HepG2 (cell line): ENCODE results near the gene TECPR1. TPM values are rescaled to one million over a fixed set of nuclear protein-coding genes. Genes with fewer than 3 reads are reported as not detected.

ENCODE experiments used
- ARHGAP35 ChIP-seq: sonication (generic); formaldehyde crosslinking; IDR thresholded peaks from 2 replicates; pipeline ENCODE4 v1.9.0; 2022; ENCODE audit warnings: mild to moderate bottlenecking, inconsistent platforms, moderate library complexity, missing genetic modification reagents, borderline replicate concordance
- ARID2 ChIP-seq: sonication (generic); formaldehyde crosslinking; IDR thresholded peaks from 2 replicates; pipeline ENCODE4 v1.8.1; 2022; ENCODE audit warnings: mild to moderate bottlenecking, missing genetic modification reagents, borderline replicate concordance
- ARNTL ChIP-seq: sonication (generic); formaldehyde crosslinking; IDR thresholded peaks from 2 replicates; pipeline ENCODE4 v1.4.0; 2020; ENCODE audit warnings: mild to moderate bottlenecking, missing genetic modification reagents
- BRCA1 ChIP-seq: sonication (generic); formaldehyde crosslinking; IDR thresholded peaks from 2 replicates; pipeline ENCODE4 v1.4.0; 2020; ENCODE audit warnings: missing genetic modification reagents
- CAMTA2 ChIP-seq: sonication (generic); formaldehyde crosslinking; IDR thresholded peaks from 2 replicates; pipeline ENCODE4 v1.4.0; 2020; ENCODE audit warnings: mild to moderate bottlenecking, missing genetic modification reagents, borderline replicate concordance
- CCDC6 ChIP-seq: sonication (generic); formaldehyde crosslinking; IDR thresholded peaks from 2 replicates; pipeline ENCODE4 v1.8.1; 2022; ENCODE audit warnings: mild to moderate bottlenecking, missing genetic modification reagents, moderate library complexity
- FOXK2 ChIP-seq: fragments of 450-650 bp; IDR thresholded peaks from 2 replicates; pipeline ENCODE4 v1.6.1; 2016
- HES4 ChIP-seq: sonication (generic); formaldehyde crosslinking; IDR thresholded peaks from 2 replicates; pipeline ENCODE4 v1.9.0; 2021; ENCODE audit warnings: mild to moderate bottlenecking, missing genetic modification reagents, borderline replicate concordance
- SMARCE1 ChIP-seq: fragments of 450-650 bp; IDR thresholded peaks from 2 replicates; pipeline ENCODE4 v1.6.1; 2017; ENCODE audit warnings: borderline replicate concordance
- ZBTB21 ChIP-seq: sonication (generic); formaldehyde crosslinking; IDR thresholded peaks from 2 replicates; pipeline ENCODE4 v1.4.0; 2020; ENCODE audit warnings: missing genetic modification reagents
- ZMYM4 ChIP-seq: sonication (generic); formaldehyde crosslinking; IDR thresholded peaks from 2 replicates; pipeline ENCODE4 v1.8.1; 2023; ENCODE audit warnings: mild to moderate bottlenecking, missing genetic modification reagents
- ZNF549 ChIP-seq: sonication (generic); formaldehyde crosslinking; IDR thresholded peaks from 2 replicates; pipeline ENCODE4 v1.5.0; 2020; ENCODE audit warnings: missing genetic modification reagents
- ZNF746 ChIP-seq: sonication (generic); formaldehyde crosslinking; IDR thresholded peaks from 2 replicates; pipeline ENCODE4 v1.8.0; 2022; ENCODE audit warnings: mild to moderate bottlenecking, missing genetic modification reagents
- ZSCAN21 ChIP-seq: sonication (generic); formaldehyde crosslinking; IDR thresholded peaks from 2 replicates; pipeline ENCODE4 v1.8.0; 2022; ENCODE audit warnings: mild to moderate bottlenecking, missing genetic modification reagents, moderate library complexity, borderline replicate concordance
- polyA plus RNA-seq, 8 experiments: library from polyadenylated mRNA; depleted of rRNA in 3 of 8; stranded (reverse) in 7 of 8; unstranded in 1 of 8; fragments of >200 nt; fragmentation: Illumina TruSeq in 4 of 8; extraction: Trizol in 4 of 8; gene quantifications; 2 replicates each; pipeline versions ENCODE4 v1.2.1 to v1.2.3, GENCODE V29; 2011 to 2016; ENCODE audit warnings: low read depth in 4 of 8, missing spikeins in 1 of 8, mixed read lengths in 1 of 8; ENCODE audit not compliant: insufficient read depth in 1 of 8
- total RNA-seq, 5 experiments: library from RNA; depleted of rRNA; stranded (reverse); fragments of >200 nt; fragmentation: Illumina TruSeq; extraction: Trizol; gene quantifications; 2 replicates each; pipeline ENCODE4 v1.2.3, GENCODE V29; 2016; ENCODE audit warnings: low read depth in 1 of 5
- TF ChIP-seq, protein P1 (sequence below): sonication (generic); formaldehyde crosslinking; IDR thresholded peaks from 2 replicates; pipeline ENCODE4 v1.5.1; 2020; ENCODE audit warnings: missing genetic modification reagents, mild to moderate bottlenecking, borderline replicate concordance
- TF ChIP-seq, protein P2 (sequence below), 2 experiments: IDR thresholded peaks; 2 replicates each; pipeline ENCODE4 v1.6.1; 2011 to 2012; ENCODE audit warnings: low read length in 2 of 2, borderline replicate concordance in 1 of 2, low read depth in 1 of 2, mild to moderate bottlenecking in 1 of 2, moderate library complexity in 1 of 2
- TF ChIP-seq, protein P3 (sequence below): sonication (generic); formaldehyde crosslinking; IDR thresholded peaks from 2 replicates; pipeline ENCODE4 v1.9.0; 2021; ENCODE audit warnings: mild to moderate bottlenecking, missing genetic modification reagents

The TECPR1 gene
- total and polyA plus RNA-seq, 2 of the 13 experiments (the other 11 are each of a cell fraction or from before 2014, with no cell fraction given), result 2.3 to 6.3 TPM

DNA sequence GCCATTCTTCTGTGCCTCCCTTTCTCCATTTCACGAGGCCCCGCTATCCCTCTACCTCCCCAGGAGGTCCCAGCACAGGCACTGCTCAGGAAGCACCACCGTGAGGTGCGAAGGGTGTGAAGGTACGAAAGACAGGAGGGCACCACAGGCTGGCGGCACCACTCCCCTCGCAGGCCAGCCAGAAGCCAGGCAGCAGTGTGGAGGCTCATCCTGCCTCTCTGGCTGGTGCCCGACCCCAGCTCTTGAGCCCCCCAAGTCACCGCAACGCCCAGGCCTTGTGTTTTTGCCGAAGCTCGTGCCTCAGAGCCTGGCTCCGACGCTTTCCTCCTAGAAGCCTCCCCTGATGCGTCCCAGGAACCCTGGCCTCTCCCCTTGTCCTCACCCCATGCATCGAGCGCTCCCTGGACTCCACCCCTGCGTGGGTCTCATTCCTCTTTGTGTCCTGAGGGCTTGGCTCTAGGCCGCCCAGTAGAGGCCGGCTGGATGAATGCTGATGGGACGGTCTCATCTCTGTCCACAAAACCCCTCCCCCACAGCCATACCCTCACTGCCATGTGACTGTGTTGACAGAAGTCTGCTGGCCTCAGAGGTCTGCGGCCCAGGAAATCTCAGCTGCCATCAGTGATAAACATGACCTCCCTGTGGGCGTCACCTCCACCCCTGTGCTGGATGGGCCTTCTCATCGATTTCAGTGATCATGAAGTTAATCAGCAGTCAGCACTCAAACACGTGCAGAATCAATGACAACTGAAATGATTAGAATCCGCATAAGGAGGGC lies 48.8 kb upstream of the TECPR1 start (continued):
- TF ChIP-seq, protein P1, sequence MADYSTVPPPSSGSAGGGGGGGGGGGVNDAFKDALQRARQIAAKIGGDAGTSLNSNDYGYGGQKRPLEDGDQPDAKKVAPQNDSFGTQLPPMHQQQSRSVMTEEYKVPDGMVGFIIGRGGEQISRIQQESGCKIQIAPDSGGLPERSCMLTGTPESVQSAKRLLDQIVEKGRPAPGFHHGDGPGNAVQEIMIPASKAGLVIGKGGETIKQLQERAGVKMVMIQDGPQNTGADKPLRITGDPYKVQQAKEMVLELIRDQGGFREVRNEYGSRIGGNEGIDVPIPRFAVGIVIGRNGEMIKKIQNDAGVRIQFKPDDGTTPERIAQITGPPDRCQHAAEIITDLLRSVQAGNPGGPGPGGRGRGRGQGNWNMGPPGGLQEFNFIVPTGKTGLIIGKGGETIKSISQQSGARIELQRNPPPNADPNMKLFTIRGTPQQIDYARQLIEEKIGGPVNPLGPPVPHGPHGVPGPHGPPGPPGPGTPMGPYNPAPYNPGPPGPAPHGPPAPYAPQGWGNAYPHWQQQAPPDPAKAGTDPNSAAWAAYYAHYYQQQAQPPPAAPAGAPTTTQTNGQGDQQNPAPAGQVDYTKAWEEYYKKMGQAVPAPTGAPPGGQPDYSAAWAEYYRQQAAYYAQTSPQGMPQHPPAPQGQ (CRISPR knock-in tag), result no peak
- TF ChIP-seq HES4, result no peak
- TF ChIP-seq, protein P2, sequence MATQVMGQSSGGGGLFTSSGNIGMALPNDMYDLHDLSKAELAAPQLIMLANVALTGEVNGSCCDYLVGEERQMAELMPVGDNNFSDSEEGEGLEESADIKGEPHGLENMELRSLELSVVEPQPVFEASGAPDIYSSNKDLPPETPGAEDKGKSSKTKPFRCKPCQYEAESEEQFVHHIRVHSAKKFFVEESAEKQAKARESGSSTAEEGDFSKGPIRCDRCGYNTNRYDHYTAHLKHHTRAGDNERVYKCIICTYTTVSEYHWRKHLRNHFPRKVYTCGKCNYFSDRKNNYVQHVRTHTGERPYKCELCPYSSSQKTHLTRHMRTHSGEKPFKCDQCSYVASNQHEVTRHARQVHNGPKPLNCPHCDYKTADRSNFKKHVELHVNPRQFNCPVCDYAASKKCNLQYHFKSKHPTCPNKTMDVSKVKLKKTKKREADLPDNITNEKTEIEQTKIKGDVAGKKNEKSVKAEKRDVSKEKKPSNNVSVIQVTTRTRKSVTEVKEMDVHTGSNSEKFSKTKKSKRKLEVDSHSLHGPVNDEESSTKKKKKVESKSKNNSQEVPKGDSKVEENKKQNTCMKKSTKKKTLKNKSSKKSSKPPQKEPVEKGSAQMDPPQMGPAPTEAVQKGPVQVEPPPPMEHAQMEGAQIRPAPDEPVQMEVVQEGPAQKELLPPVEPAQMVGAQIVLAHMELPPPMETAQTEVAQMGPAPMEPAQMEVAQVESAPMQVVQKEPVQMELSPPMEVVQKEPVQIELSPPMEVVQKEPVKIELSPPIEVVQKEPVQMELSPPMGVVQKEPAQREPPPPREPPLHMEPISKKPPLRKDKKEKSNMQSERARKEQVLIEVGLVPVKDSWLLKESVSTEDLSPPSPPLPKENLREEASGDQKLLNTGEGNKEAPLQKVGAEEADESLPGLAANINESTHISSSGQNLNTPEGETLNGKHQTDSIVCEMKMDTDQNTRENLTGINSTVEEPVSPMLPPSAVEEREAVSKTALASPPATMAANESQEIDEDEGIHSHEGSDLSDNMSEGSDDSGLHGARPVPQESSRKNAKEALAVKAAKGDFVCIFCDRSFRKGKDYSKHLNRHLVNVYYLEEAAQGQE (IDR thresholded peaks at IDR 0.05; ENCODE audit: borderline replicate concordance in 1 of 2, low read depth in 1 of 2, low read length in 2 of 2), result no peak
- TF ChIP-seq CCDC6 (CRISPR knock-in tag), result peak; percentile 73; the same call in 1 of the 2 replicates
- TF ChIP-seq ARNTL, result peak; percentile 99
- TF ChIP-seq FOXK2, result peak; percentile 80
- TF ChIP-seq ZBTB21, result no peak
- no peak for TF ChIP-seq ARID2 (CRISPR knock-in tag)
- TF ChIP-seq ZNF549 (CRISPR knock-in tag), result no peak
- peak; percentile 36; the same call in 1 of the 2 replicates for TF ChIP-seq ZSCAN21 (CRISPR knock-in tag)
- no peak; the same call in 1 of the 2 replicates for TF ChIP-seq ARHGAP35 (CRISPR knock-in tag)
- TF ChIP-seq BRCA1 (CRISPR knock-in tag), result no peak
- TF ChIP-seq SMARCE1, result no peak
- TF ChIP-seq, protein P3, sequence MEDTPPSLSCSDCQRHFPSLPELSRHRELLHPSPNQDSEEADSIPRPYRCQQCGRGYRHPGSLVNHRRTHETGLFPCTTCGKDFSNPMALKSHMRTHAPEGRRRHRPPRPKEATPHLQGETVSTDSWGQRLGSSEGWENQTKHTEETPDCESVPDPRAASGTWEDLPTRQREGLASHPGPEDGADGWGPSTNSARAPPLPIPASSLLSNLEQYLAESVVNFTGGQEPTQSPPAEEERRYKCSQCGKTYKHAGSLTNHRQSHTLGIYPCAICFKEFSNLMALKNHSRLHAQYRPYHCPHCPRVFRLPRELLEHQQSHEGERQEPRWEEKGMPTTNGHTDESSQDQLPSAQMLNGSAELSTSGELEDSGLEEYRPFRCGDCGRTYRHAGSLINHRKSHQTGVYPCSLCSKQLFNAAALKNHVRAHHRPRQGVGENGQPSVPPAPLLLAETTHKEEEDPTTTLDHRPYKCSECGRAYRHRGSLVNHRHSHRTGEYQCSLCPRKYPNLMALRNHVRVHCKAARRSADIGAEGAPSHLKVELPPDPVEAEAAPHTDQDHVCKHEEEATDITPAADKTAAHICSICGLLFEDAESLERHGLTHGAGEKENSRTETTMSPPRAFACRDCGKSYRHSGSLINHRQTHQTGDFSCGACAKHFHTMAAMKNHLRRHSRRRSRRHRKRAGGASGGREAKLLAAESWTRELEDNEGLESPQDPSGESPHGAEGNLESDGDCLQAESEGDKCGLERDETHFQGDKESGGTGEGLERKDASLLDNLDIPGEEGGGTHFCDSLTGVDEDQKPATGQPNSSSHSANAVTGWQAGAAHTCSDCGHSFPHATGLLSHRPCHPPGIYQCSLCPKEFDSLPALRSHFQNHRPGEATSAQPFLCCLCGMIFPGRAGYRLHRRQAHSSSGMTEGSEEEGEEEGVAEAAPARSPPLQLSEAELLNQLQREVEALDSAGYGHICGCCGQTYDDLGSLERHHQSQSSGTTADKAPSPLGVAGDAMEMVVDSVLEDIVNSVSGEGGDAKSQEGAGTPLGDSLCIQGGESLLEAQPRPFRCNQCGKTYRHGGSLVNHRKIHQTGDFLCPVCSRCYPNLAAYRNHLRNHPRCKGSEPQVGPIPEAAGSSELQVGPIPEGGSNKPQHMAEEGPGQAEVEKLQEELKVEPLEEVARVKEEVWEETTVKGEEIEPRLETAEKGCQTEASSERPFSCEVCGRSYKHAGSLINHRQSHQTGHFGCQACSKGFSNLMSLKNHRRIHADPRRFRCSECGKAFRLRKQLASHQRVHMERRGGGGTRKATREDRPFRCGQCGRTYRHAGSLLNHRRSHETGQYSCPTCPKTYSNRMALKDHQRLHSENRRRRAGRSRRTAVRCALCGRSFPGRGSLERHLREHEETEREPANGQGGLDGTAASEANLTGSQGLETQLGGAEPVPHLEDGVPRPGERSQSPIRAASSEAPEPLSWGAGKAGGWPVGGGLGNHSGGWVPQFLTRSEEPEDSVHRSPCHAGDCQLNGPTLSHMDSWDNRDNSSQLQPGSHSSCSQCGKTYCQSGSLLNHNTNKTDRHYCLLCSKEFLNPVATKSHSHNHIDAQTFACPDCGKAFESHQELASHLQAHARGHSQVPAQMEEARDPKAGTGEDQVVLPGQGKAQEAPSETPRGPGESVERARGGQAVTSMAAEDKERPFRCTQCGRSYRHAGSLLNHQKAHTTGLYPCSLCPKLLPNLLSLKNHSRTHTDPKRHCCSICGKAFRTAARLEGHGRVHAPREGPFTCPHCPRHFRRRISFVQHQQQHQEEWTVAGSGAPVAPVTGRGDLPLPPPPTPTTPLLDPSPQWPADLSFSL, result no peak
- TF ChIP-seq ZNF746 (CRISPR knock-in tag), result no peak
- peak; percentile 81 for TF ChIP-seq ZMYM4 (CRISPR knock-in tag)
- TF ChIP-seq CAMTA2 (CRISPR knock-in tag), result no peak
